Fibroblast of mammary gland (primary cell): ENCODE results near the gene INPP5B.
"Not testable (repeated sequence)": the region's sequence is repeated elsewhere in the genome, so short reads cannot be mapped to it uniquely, and the experiment has no call there.

Source experiments
- DNase-seq: peaks from one replicate; pipeline ENCODE4 v3.0.0-alpha.2; 2010; ENCODE audit warnings: low read depth
- H3K4me3 ChIP-seq: 2 replicates; pipeline ENCODE4 v1.5.1; 2011; ENCODE audit warnings: low read depth, mild to moderate bottlenecking, low read length, moderate library complexity; ENCODE audit not compliant: control insufficient read depth
- TF ChIP-seq, protein P1 (sequence below): conservative IDR thresholded peaks from 2 replicates; pipeline ENCODE4 v1.5.1; 2011; ENCODE audit warnings: low read depth, low read length, inconsistent platforms; ENCODE audit not compliant: control insufficient read depth, insufficient read depth

INPP5B gene

GRCh38 chr1:37940299-37940947, 6.4 kb downstream of the INPP5B start:
- TF ChIP-seq, protein P1, sequence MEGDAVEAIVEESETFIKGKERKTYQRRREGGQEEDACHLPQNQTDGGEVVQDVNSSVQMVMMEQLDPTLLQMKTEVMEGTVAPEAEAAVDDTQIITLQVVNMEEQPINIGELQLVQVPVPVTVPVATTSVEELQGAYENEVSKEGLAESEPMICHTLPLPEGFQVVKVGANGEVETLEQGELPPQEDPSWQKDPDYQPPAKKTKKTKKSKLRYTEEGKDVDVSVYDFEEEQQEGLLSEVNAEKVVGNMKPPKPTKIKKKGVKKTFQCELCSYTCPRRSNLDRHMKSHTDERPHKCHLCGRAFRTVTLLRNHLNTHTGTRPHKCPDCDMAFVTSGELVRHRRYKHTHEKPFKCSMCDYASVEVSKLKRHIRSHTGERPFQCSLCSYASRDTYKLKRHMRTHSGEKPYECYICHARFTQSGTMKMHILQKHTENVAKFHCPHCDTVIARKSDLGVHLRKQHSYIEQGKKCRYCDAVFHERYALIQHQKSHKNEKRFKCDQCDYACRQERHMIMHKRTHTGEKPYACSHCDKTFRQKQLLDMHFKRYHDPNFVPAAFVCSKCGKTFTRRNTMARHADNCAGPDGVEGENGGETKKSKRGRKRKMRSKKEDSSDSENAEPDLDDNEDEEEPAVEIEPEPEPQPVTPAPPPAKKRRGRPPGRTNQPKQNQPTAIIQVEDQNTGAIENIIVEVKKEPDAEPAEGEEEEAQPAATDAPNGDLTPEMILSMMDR, result no peak
- no peak for DNase-seq
- no peak overlapping the region for H3K4me3 ChIP-seq

DNA sequence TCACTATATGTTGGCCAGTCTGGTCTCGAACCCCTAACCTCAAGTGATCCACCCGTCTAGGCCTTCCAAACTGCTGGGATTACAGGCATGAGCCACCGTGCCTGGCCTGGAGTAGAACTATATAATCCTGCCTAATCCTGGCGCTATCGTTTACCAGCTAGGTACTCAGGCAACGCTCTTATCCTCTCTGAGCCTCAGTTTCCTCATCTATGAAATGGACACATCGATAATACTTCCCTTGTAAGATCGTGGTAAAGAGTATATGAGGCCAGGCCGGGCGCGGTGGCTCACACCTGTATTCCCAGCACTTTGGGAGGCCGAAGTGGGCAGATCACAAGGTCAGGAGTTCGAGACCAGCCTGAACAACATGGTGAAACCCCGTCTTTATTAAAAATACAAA, 10.1 kb downstream of the INPP5B start:
- not testable (repeated sequence) for DNase-seq, H3K4me3 ChIP-seq

DNA sequence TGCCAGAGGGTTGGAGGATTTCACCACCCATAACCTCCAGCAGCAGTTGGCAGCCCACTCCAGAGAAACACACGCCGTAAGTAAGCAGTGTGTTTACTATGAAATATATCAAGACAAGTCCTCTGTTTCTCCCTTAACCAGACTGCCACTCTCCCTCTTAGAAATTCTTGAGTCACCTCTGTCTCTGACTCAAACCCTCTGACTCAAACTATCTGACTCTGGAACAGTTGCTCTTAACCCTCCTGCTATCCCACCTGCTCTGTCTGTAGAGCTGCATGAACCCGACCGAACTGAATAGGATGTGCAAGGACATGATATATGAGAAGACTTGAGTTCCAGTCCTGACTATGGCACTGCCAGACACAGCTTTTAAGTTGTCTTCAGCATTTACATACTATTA, 14.1 kb downstream of the INPP5B start:
- peak; percentile 87 for DNase-seq
- H3K4me3 ChIP-seq, result no peak overlapping the region
- TF ChIP-seq, protein P1, result no peak

GRCh38 chr1:37931361-37932158, 15.3 kb downstream of the INPP5B start:
- TF ChIP-seq, protein P1, result no peak
- H3K4me3 ChIP-seq, result peak overlapping the region; percentile 66
- DNase-seq, result peak; percentile 89

DNA sequence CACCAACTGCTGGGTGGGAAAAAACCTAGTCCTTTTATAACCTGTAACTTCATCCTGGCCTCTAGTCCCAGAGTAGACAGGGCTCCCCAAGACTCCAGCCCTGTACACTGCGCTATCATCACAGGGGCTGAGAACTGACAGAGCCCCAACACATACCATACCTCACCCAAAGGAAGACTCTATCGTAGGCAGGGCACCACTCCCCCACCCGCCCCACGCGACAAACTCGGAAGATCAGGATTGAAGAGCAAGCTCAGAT, 15.8 kb downstream of the INPP5B start:
- TF ChIP-seq, protein P1, result no peak

GRCh38 chr1:37930246-37931101, 16.4 kb downstream of the INPP5B start:
- peak overlapping the region; percentile 66 for H3K4me3 ChIP-seq

More for the DNA sequence above, 15.8 kb downstream of the INPP5B start:
- DNase-seq, result no peak
- peak overlapping the region; percentile 66 for H3K4me3 ChIP-seq

More at GRCh38 chr1:37930246-37931101, 16.4 kb downstream of the INPP5B start:
- DNase-seq, result no peak
- TF ChIP-seq, protein P1, result no peak
